ENCODE data around the gene GLE1. TPM values are rescaled to one million over a fixed set of nuclear protein-coding genes. Genes with fewer than 3 reads are reported as not detected.

The GLE1 gene
- total and polyA plus RNA-seq, 2 donors (not counting 3 experiments of a cell fraction or from before 2014, with no cell fraction given) = 13.0 to 22.6 TPM

DNA sequence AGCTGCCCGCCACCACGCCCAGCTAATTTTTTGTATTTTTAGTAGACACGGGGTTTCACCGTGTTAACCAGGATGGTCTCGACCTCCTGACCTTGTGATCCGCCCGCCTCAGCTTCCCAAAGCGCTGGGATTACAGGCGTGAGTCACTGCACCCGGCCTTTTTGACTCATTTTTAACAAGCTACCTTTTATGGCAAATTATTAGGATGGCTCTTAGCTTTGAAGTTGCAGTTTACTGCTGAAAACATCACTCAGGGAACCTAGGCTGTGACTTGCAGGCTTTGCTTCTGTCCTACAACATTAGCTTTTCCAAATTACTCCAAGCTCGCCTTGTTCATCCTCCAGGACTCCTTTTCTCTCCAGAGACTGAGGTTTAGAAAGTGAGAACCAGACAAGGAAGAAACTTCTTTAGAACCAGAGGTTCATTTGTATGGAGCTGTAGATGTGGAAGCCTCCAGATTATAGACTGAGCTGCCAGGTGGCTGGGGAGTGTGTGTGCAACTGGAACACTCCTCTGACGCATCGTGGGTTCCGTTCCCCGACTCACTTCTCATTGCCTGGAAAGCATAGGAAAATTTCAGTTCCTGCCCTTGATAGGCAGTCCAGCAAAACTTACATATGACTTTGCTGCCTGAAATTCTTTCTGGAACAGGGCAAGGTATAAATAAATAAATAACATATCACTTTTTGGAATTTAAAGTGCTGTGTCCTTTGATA is 24.1 kb downstream of the GLE1 start:
- CTCF ChIA-PET = interaction anchor here (1.2 to 3.9 kb wide), 4 partner anchors 9 to 90 kb away, joined by 4 to 11 read pairs (median 6); partner anchors contain the start of gene GLE1
- H3K27ac ChIP-seq (ENCODE audit: insufficient read depth, low read depth, low read length) = peak overlapping the region; percentile 25
- POLR2A ChIA-PET = interaction anchor here (0.9 to 1.3 kb wide), 2 partner anchors 23 to 25 kb away, joined by 3 to 5 read pairs; partner anchors contain the start of gene SPTAN1

DNA sequence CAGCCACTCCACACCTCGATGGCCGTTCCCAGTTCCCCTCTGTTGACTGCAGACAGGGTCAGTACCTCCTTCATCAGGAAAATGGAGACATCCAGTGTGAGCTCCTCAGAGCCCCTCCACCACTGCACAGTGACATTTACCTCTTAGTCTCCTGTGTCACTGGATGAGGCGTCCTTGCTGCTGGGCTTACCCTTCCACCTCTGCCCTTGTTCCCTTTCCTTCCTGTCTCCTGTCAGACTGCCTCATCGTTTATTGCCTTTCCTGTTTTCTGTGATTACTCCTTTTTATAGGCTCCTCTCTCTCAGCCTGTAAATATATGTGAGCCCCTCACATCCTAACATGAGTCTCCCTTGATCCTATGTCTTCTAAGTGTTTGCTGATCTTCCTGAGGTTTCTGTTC is 24.7 kb downstream of the GLE1 start:
- Histone ChIP-seq H3K4me3 (replicated peaks in 1 of 3; ENCODE audit: insufficient read depth in 1 of 3, low read depth in 1 of 3, low read length in 3 of 3) (no peak overlapping the region), H3K9me3 (replicated peaks; ENCODE audit: control insufficient read depth, insufficient read depth, low read length) (no peaks in the 10 kb centered on the region), H3K9me1 (replicated peaks; ENCODE audit: control insufficient read depth, extremely low read depth, insufficient read depth, low read length) (no peaks in the 10 kb centered on the region), H3K79me2 (ENCODE audit: control insufficient read depth, insufficient read depth, low read length) (no peaks in the 10 kb centered on the region), H3K27ac (ENCODE audit: insufficient read depth, low read depth, low read length) (peak overlapping the region; percentile 25), H3K27me3 (ENCODE audit: control insufficient read depth in 2 of 2, insufficient read depth in 2 of 2, low read length in 2 of 2) (no peaks in the 10 kb centered on the region), H2AFZ (ENCODE audit: low read depth, low read length) (no peak overlapping the region), H3K36me3 (ENCODE audit: control insufficient read depth in 2 of 2, extremely low read depth in 1 of 2, insufficient read depth in 2 of 2, low read length in 2 of 2) (peaks cover 5 to 8% of the 10 kb centered on the region in 2 experiments), H3K9ac (replicated peaks; ENCODE audit: extremely low read depth, insufficient read depth, low read length) (no peak overlapping the region), H3K4me1 (ENCODE audit: control insufficient read depth, extremely low read depth, insufficient read depth, low read length) (peaks cover 14% of the 10 kb centered on the region), H4K20me1 (replicated peaks; ENCODE audit: control insufficient read depth, extremely low read depth, insufficient read depth, low read length) (no peaks in the 10 kb centered on the region), H3K4me2 (ENCODE audit: insufficient read depth, low read length) (peak overlapping the region; percentile 1)
- POLR2A ChIA-PET = interaction anchor here (1.3 kb wide), 1 partner anchor 25 kb away, joined by 3 read pairs; no protein-coding TSS in a partner anchor
- dilution Hi-C loops (cut with MboI; ENCODE audit: extremely low pct_ligation_motif_present, low sequenced_read_pairs) = no loop called here
- FAIRE-seq = peak; percentile 84
- BruUV-seq (replicated peaks) = no TSS peak
- no peak for TF ChIP-seq MAX (IDR thresholded peaks at IDR 0.05; ENCODE audit: insufficient read depth, insufficient read length)
- TF ChIP-seq CTCF (IDR thresholded peaks at IDR 0.05; ENCODE audit: extremely low read depth in 1 of 2, insufficient read depth in 1 of 2, low read depth in 1 of 2, low read length in 2 of 2) = no peak
- no peak for TF ChIP-seq POLR2A (IDR thresholded peaks at IDR 0.05; ENCODE audit: low read depth, low read length)
- no peak for TF ChIP-seq JUN (IDR thresholded peaks at IDR 0.05; ENCODE audit: borderline replicate concordance, insufficient read depth, insufficient read length, low read depth)
- no peak for TF ChIP-seq POLR2AphosphoS5 (IDR thresholded peaks at IDR 0.05; ENCODE audit: insufficient read depth, low read depth, low read length)
- TF ChIP-seq EZH2 (IDR thresholded peaks at IDR 0.05; ENCODE audit: borderline replicate concordance, low read depth, low read length, severe bottlenecking) = no peak
- TF ChIP-seq MYC (IDR thresholded peaks at IDR 0.05; ENCODE audit: low read depth, low read length) = no peak
- no peak for TF ChIP-seq GATA2 (IDR thresholded peaks at IDR 0.05; ENCODE audit: insufficient read depth, insufficient read length, low read depth, low read length)
- no peak for TF ChIP-seq FOS (IDR thresholded peaks at IDR 0.05; ENCODE audit: borderline replicate concordance, insufficient read depth, low read length)
- intact Hi-C loops (cut with micrococcal nuclease) = no loop called here
- CTCF ChIA-PET = interaction anchor here (1.2 to 3.9 kb wide), 4 partner anchors 8 to 90 kb away, joined by 4 to 11 read pairs (median 6); partner anchors contain the start of gene GLE1
- DNase-seq (ENCODE audit: low read depth, low spot score) = peak; percentile 20

More for the DNA sequence above, 24.1 kb downstream of the GLE1 start:
- Histone ChIP-seq H3K4me1 (ENCODE audit: control insufficient read depth, extremely low read depth, insufficient read depth, low read length) (peaks cover 16% of the 10 kb centered on the region), H3K36me3 (ENCODE audit: control insufficient read depth in 2 of 2, extremely low read depth in 1 of 2, insufficient read depth in 2 of 2, low read length in 2 of 2) (peaks cover 5 to 8% of the 10 kb centered on the region in 2 experiments), H3K4me3 (replicated peaks in 1 of 3; ENCODE audit: insufficient read depth in 1 of 3, low read depth in 1 of 3, low read length in 3 of 3) (no peak overlapping the region), H3K9me3 (replicated peaks; ENCODE audit: control insufficient read depth, insufficient read depth, low read length) (no peaks in the 10 kb centered on the region), H2AFZ (ENCODE audit: low read depth, low read length) (no peak overlapping the region), H3K9ac (replicated peaks; ENCODE audit: extremely low read depth, insufficient read depth, low read length) (no peak overlapping the region), H3K79me2 (ENCODE audit: control insufficient read depth, insufficient read depth, low read length) (no peaks in the 10 kb centered on the region), H3K27me3 (ENCODE audit: control insufficient read depth in 2 of 2, insufficient read depth in 2 of 2, low read length in 2 of 2) (no peaks in the 10 kb centered on the region), H4K20me1 (replicated peaks; ENCODE audit: control insufficient read depth, extremely low read depth, insufficient read depth, low read length) (no peaks in the 10 kb centered on the region), H3K4me2 (ENCODE audit: insufficient read depth, low read length) (peak overlapping the region; percentile 1), H3K9me1 (replicated peaks; ENCODE audit: control insufficient read depth, extremely low read depth, insufficient read depth, low read length) (no peaks in the 10 kb centered on the region)
- no TSS peak for BruUV-seq (replicated peaks)
- dilution Hi-C loops (cut with MboI; ENCODE audit: extremely low pct_ligation_motif_present, low sequenced_read_pairs) (no loop called here), intact Hi-C loops (cut with micrococcal nuclease) (no loop called here)
- TF ChIP-seq JUN (IDR thresholded peaks at IDR 0.05; ENCODE audit: borderline replicate concordance, insufficient read depth, insufficient read length, low read depth) (no peak), EZH2 (IDR thresholded peaks at IDR 0.05; ENCODE audit: borderline replicate concordance, low read depth, low read length, severe bottlenecking) (no peak), POLR2A (IDR thresholded peaks at IDR 0.05; ENCODE audit: low read depth, low read length) (no peak)
- FAIRE-seq = no peak
- peak; percentile 17 for DNase-seq (ENCODE audit: low read depth, low spot score)

Data from endothelial cell of umbilical vein (primary cell).